HG03066 (cell line): ENCODE measurements around the gene ZNF430.
"Not testable (repeated sequence)": the region's sequence is repeated elsewhere in the genome, so short reads cannot be mapped to it uniquely, and the experiment has no call there.

Source experiments
- ATAC-seq: cut with Tn5 transposase; IDR thresholded peaks from one replicate; pipeline ENCODE4 v1.9.1; 2021; ENCODE audit warnings: low read depth; ENCODE audit not compliant: unreplicated experiment

The ZNF430 gene

DNA sequence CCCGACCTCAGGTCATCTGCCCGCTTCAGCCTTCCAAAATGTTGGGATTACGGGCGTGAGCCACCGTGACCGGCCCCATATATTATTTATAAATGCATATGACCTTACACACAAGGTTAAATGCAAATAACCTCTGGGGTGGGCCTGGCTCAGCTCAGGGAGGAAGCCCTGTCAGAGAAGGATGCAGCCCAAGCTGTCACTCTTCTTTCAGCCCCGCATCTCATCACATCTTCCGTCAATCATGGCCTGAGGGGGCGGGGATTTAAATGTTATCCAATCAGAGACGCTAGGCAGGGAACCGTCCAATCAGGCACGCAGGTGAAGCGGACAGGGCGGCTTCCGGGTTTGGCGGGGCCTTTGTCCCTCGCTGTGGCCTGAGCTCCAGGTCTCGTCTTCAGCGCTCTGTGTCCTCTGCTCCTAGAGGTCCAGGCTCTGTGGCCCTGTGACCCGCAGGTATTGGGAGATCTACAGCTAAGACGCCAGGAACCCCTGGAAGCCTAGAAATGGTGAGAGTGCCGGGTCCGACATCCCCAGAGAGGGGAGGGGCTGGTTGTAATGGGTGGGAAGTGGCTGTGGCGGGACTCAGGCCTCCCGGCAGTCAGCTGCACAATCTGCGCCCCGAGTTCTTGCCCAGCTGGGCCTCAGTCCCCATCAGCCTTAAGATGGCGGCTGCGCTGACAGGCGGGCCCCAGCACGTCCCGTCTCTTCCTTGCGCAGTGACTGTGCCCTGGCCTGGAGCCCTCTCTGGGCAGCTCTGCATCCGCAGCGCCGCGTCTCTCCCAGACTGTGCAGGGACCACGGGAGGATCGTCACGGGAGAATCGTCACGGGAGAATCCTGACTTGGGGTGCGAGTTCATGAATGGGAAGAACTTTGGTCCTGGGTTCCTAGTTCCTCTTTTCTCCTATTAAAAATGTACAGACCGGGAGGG is at the start of gene ZNF430:
TSS of gene ZNF430 (plus strand) at position 360 of the 930 bp plus-strand sequence. CDS start at position 504, 144 bp downstream.
- ATAC-seq, result peak; percentile 93

DNA sequence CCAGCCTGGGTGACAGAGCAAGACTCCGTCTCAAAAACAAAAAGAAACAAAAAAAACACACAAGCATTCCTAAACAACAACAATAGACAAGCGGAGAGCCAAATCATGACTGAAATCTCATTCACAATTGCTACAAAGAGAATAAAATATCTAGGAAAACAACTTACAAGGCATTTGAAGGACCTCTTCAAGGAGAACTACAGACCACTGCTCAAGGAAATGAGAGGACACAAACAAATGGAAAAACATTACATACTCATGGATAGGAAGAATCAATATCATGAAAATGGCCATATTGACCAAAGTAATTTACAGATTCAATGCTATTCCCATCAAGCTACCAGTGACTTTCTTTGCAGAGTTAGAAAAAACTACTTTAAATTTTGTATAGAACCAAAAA is 27.7 kb upstream of the ZNF430 start:
- not testable (repeated sequence) for ATAC-seq

DNA sequence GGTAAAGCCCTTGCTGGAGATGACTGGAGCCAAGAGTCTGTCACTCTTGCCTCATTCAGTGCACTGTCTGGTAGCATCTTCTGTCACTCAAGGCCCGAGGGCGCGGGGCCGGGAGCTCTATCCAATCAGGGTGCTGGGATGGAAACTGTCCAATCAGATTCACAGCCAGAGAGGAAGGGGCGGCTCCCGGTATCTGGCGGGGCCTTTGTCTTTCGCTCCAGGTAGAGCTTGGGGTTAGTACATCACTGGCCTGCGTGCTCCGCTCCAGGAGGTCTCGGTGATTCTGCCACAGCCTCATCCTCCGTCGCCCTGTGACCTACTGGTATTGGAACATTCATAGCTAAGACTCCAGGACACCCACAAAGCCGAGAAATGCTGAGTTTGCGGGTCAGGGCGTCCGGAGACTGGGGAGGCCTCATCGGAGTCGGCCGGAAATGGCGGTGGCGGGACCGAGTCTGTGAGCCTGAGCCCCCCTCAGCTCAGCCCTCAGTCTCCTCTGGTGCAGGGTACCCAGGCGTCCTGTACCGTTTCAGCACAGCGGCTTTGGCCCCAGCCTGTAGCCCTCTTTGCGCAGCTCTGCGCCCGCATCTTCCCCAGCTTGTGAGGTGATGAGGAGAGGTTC is 20.6 kb upstream of the ZNF430 start:
- ATAC-seq, result peak; percentile 73

DNA sequence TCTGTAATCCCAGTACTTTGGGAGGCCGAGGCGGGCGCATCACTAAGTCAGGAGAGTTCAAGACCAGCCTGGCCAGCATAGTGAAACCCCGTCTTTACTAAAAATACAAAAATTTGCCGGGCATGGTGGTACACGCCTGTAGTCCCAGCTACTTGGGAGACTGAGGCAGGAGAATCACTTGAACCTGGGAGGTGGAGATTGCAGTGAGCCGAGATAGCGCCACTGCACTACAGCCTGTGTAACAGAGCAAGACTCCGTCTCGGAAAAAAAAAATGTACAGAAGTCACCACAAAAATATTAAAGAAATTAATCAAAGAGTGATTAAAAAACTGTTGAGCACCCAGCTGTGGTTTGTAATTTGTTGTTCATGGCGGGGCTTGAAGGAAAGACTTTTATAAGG is 781 bp downstream of the ZNF430 start:
- not testable (repeated sequence) for ATAC-seq

DNA sequence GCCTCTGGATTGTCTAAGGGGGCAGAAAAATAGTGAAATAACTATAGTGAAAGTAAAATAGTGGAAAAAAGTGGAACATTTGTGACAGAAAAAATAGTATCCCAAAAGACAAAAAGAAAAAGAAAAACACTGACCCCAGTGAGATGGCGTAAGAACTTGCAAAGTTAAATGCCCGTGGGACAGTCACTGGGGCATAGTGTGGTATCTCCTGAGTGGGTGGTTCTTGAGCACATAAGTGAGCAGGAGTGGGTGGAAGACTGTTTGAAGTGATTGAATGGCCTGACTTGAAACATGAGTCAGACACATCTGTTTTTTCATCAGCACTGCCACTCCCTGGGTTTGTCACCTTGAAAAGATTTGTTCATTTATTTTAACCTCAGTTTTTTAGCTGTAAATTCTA is 2.5 kb downstream of the ZNF430 start:
- ATAC-seq, result no peak

DNA sequence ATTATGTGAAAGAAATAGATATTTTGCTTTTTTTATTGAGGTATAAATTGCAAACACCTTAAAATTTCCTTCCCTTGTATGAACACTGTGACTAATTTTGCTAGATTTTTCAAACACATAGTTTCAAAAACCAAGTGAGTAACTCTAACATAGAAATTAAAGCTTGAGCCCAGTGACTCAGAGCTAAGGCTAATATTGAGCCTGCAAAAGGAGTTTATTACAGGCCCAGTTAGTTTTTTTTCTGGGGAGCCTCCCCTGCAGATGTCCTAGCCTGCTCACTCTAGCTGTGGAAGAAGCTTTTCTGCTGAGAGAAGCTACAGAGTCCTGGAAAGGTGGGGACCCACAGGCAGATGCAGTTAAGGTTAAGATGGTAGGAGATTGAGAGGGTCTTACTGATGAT is 3.4 kb downstream of the ZNF430 start:
- no peak for ATAC-seq

DNA sequence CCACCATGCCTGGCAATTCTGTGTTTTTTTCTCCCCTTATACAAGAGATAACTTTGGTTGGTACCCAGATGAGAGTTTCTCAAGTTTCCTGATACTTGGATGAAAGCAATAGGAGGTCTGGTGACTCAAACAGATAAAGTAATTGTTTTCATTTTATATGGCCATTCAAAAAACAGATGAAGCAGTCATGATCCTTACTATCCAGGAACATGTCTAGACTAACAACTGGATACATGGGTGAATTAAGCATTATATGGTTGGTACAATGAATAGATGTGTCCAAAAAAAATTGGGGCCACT is 8.5 kb downstream of the ZNF430 start:
- ATAC-seq, result no peak

DNA sequence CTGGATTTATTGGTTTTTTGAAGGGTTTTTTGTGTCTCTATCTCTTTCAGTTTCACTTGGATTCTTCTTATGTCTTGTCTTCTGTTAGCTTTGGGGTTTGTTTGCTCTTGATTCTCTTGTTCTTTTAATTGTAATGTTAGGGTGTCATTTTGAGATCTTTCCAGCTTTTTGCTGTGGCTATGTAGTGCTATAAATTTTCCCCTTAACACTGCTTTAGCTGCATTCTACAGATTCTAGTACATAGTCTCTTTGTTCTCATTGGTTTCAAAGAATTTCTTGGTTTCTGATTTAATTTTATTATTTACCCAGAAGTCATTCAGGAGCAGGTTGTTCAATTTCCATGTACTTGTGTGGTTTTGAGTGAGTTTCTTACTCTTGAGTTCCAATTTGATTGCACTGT is 24.6 kb downstream of the ZNF430 start:
- ATAC-seq, result no peak

DNA sequence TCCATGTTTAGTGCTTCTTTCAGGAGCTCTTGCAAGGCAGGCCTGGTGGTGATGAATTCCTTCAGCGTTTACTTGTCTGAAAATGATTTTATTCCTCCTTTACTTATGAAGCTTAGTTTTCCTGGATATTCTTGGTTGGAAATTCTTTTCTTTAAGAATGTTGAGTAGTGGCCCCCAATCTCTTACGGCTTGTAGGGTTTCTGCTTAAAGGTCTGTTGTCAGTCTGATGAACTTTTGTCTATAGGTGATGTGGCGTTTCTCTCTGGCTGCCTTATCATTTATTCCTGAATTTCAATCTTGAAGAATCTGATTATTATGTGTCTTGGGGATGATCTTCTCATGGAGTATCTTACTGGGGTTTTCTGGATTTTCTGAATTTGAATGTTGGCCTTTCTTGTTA is 26.0 kb downstream of the ZNF430 start:
- no peak for ATAC-seq

DNA sequence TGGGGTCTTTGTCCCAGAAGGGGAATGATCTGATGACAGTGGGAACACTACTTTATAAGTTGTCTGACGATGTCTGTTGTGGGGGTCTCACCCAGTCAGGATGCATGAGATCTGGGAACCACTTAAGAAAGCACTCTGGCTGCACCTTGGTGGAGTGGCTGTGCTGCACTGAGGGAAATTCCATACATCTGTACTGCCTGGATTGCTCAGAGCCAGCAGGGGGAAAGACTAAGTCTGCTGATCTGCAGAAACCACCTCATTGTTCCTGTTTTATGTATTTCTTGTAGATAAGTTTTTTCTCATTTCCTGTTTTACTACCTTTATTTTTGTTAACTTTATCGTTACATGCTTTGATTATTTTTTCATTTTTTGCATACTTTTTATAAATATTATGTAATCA is 27.3 kb downstream of the ZNF430 start:
- ATAC-seq, result no peak

DNA sequence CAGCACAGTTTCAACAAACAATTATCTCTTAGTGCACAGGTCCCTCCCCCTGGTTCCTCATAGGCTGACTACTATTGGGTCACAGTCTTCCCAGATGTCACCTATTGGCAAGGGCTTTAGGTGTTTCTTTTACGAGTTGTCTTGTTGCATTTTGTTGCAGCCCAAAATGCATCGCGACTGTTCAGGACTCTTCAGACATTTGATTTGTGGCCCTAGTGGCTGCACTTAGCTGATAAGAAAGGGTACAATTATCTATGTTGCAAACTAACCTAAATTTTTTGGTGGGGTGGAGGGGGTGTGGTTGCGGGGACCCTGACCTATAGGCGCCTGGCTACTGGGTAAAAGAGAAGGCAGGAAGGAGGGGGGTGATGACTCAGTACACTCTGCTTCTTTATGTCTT is 32.4 kb downstream of the ZNF430 start:
- no peak for ATAC-seq

DNA sequence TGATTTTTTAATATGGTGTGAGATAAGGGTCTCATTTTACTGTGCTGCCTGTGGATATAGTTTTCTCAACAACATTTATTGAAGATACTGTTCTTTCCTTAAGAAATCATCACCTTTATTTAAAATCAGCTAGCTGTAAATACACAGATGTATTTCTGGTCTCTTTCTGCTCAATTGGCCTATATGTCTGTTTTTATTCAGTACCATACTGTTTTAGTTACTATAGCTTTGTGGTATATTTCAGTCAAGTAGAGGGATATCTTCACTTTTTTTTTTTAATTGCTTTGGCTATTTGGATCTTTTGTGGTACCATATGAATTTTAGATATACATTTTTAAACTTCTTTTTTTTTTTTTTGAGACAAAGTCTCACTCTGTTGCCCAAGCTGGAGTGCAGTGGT is 44.9 kb downstream of the ZNF430 start:
- ATAC-seq, result no peak

DNA sequence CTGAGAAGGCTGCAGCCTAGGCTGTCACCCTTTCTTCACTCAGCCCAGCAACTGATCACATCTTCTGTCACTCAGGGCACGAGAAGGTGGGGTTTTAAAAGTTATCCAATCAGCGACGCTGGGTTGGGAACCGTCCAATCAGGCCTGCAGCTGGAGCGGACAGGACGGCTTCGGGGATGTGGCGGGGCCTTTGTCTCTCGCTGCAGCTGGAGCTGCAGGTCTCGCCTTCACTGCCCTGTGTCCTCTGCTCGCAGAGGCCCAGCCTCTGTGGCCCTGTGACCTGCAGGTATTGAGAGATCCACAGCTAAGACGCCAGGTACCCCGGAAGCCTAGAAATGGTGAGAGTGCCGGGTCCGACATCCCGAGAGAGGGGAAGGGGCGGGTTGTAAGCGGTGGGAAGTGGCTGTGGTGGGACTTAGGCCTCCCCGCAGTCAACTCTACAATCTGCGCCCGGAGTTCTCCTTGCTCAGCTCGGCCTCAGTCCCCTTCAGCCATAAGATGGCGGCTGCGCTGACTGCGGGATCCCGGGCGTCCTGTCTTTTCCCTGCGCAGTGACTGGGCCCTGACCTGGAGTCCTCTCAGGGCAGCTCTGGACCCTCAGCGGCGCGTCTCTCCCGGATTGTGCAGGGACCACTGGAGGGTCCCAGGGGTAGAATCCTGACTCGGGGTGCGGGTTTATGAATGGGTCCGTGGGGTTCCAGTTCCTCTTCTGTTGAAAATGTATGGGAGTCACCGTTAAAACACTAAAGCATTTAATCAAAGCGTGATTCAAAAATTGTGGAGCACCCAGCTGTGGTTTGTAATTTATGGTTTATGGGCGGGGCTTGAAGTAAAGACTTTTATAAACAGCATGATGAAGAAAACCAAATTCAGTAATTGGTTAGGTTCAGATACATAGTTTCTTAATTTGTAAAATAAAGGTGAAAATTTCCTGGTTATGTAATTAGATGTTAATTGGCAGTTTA is 61.8 kb downstream of the ZNF430 start, which contains the start of gene ZNF714:
TSS of gene ZNF714 (plus strand) at position 193 of the 965 bp plus-strand sequence. CDS start 16,066 bp downstream, outside the sequence.
- peak; percentile 95 for ATAC-seq

DNA sequence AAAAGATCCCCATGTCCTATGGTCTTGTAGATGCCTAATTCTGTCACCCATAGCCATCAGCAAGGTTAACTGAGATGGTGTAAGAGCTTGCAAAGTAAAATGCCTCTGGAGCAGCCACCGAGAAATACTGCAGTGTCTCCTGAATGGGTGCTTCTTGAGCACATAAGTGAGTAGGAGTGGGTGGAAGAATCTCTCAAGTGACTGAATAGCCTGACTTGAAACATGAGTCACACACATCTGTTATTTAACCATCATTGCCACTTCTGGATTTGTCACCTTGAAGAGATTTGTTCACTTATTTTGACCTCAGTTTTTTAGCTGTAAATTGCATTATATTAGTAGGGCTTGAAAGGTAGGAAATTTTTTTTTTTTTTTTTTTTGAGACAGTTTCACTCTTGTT is 63.9 kb downstream of the ZNF430 start:
- ATAC-seq, result no peak

DNA sequence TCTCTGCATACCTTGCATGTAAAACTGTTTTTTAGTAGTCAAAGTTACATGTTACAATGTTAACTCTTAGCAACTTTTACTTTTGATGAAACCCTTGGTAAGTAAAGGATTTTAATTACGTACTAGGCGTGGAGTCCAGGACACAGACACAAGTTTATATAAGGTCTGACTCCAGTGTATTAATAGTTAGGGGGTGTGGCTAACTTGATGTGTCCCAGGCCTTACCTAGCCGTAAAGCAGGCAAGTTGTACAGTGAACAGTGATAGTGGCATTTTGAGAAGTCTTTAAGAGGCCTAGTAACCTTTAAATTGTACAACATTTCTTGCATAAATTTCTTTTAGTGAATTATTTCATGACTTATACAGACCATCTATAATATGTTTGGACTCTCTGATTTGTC is 67.4 kb downstream of the ZNF430 start:
- no peak for ATAC-seq

DNA sequence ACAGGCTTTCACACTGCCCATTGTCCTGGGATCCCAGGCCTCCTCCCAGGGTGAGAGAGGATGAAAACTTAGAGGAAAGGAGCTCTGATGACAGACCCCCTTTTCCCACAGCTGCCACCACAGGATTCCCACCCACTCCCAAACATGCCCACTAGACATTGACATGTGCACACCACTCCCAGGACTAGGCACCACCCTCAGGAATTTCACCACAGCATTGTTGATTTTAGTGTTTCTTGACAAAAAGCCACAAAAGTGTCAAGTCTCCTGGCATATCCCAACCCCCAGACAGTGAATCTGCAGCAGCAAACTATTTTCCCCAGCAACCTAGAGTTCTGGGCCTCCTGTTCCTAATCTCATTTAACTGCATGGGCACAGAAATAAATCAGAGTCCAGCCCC is 71.7 kb downstream of the ZNF430 start:
- no peak for ATAC-seq

DNA sequence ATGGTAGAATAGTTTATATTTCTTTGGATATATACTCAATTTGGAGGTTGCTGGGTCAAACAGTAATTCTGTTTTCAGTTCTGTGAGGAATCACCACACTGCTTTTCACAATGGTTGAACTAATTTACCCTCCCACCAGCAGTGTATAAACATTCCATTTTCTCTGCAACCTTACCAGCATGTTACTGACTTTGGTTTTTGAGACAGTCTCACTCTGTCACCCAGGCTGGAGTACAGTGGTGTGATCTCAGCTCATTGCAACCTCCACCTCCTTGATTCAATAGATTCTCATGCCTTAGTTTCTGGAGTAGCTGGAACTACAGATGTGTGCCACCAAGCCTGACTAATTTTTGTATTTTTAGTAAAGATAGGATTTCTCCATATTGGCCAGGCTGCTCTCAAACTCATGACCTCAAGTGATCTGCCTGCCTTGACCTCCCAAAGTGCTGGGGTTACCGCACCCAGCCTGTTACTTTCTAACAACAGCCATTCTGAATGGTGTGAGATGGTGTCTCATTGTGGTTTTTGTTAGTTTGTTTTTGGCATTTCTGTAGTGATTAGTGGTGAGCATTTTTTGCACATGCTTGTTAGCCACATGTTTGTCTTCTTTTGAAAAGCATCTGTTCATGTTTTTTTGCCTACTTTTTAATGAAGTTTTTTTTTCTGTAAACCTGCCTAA is 74.0 kb downstream of the ZNF430 start:
- no peak for ATAC-seq

DNA sequence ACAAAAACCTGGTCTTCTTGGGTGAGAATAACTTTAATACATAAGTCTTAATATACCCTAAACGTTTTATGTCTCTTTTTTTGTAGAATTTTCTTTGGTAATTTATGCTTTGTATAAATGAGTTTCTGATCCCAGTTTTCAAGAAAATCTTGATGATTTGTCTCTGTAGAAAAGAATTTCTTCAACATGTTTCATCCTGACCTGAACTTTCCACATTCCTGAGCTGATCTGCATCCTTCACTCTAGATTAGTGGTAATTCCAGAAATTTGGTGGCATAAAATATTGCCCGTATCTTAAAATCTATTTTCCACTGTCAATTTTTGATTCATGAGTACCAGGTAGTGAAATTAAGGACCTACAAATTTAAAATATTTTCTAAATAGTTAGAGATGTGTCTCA is 77.8 kb downstream of the ZNF430 start:
- ATAC-seq, result no peak

DNA sequence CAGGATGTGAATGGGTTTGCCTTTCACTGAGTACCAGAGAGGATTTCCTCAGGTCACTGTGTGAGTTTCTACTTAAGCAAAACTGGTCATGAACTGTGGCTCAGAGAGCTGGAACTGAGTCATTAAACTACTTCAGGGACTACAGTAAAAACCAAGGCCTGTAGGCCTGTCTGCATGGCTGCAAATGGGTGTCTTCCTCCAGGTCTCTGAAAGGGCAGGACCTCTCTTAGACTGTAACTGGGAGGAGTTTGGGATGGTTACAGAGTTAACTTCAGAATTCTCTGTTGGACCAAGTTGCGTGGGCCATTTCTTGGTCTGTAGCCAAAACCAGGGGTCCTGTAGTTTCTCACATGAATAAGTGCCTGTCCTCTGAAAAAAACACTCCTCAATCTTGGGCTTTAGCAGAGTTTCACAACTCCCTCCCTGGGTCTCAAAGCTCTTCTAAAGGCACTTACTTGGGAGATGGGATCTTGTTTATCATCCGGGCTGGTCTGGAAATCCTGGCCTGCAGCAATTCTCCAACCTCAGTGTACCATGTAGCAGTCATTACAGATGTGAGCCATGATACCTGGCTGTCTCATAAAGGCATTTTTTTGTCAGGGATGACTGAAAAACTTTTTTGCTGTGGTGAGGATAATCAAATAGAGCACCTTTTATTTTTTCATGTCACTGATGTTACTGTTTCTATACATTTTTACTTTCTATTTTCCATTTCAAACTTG is 81.2 kb downstream of the ZNF430 start:
- no peak for ATAC-seq

DNA sequence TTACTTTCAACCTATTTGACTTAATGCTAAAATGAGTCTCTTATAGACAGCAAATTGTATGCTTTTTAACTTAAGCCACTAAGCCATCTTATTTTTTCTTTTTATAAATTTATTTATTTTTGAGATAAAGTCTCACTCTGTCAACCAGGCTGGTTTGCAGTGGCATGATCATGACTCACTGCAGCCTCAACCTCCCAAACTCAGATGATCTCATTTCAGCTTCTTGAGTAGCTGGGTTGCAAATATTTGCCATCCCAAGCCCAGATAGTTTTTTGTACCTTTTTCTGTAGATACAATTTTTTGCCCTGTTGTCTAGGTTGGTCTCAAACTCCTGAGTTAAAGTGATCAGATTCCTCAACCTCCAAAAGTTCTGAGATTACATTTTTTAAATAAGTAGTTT is 88.7 kb downstream of the ZNF430 start:
- ATAC-seq, result no peak
